HUDEP-2 (cell line): ENCODE results near the gene FOXP1.

Experiments used
- DNase-seq, 76 experiments: peaks; one replicate each; lab custom pipeline; 2025; ENCODE audit not compliant: unreplicated experiment in 76 of 76; lab: John Stamatoyannopoulos, UW

Gene FOXP1

GRCh38 chr3:71288269-71288930 lies 295.1 kb downstream of the FOXP1 start:
- DNase-seq, result no peak

- no peak for DNase-seq
Observed at GRCh38 chr3:71285086-71285485, 298.4 kb downstream of the FOXP1 start.

- DNase-seq, result no peak
Observed at GRCh38 chr3:71282976-71283375, 300.6 kb downstream of the FOXP1 start.

GRCh38 chr3:71281280-71281679 lies 302.2 kb downstream of the FOXP1 start:
- peak in 2 of 76 experiments; percentile 36 to 38 for DNase-seq

- no peak for DNase-seq
Observed at GRCh38 chr3:71277341-71277740, 306.2 kb downstream of the FOXP1 start.

- DNase-seq, result no peak
Observed at GRCh38 chr3:71276531-71276930, 307.0 kb downstream of the FOXP1 start.

- DNase-seq, result no peak
Observed at GRCh38 chr3:71273453-71273852, 310.1 kb downstream of the FOXP1 start.

- DNase-seq, result no peak
Observed at GRCh38 chr3:71271596-71271995, 311.9 kb downstream of the FOXP1 start.

GRCh38 chr3:71269906-71270305 lies 313.6 kb downstream of the FOXP1 start:
- DNase-seq, result no peak

GRCh38 chr3:71268462-71268999 lies 315.0 kb downstream of the FOXP1 start:
- DNase-seq, result no peak

GRCh38 chr3:71266875-71267274 lies 316.7 kb downstream of the FOXP1 start:
- DNase-seq, result no peak

GRCh38 chr3:71265365-71265915 lies 318.1 kb downstream of the FOXP1 start:
- DNase-seq, result peak in 7 of 76 experiments; percentile 1 to 12 (median 3)

GRCh38 chr3:71264840-71265239 lies 318.7 kb downstream of the FOXP1 start:
- no peak for DNase-seq

- no peak for DNase-seq
Observed at GRCh38 chr3:71262364-71263265, 320.9 kb downstream of the FOXP1 start.

- no peak for DNase-seq
Observed at GRCh38 chr3:71260782-71261181, 322.7 kb downstream of the FOXP1 start.

- DNase-seq, result no peak
Observed at GRCh38 chr3:71258526-71258925, 325.0 kb downstream of the FOXP1 start.

- no peak for DNase-seq
Observed at GRCh38 chr3:71258116-71258515, 325.4 kb downstream of the FOXP1 start.

- DNase-seq, result no peak
Observed at GRCh38 chr3:71255498-71255897, 328.0 kb downstream of the FOXP1 start.

- no peak for DNase-seq
Observed at GRCh38 chr3:71254281-71255057, 329.1 kb downstream of the FOXP1 start.

GRCh38 chr3:71253169-71253568 lies 330.4 kb downstream of the FOXP1 start:
- no peak for DNase-seq

GRCh38 chr3:71252466-71252865 lies 331.1 kb downstream of the FOXP1 start:
- no peak for DNase-seq
